ENCODE measurements around the gene ERC2. TPM values are rescaled to one million over a fixed set of nuclear protein-coding genes. Genes with fewer than 3 reads are reported as not detected.

Gene ERC2
- total RNA-seq, 1 donor from 2014 or later = 0.35 TPM

DNA sequence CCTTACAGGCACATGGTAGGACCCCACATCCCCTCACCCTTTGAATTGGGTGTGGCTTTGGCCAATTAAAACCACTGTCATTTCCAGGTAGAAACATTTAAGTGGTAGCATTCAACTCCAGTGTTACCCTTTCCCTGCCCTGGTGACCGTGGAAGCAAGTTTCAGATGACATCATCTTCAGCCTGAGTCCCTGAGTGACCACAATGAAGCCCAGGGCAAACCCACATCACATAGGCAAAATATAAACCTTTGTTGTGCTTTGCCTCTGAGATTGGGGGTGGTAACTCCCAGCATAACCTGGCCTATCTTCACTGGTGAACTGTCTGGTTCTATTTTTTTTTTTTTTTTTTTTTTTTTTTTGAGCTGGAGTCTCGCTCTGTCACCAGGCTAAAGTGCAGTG is 577.2 kb downstream of the ERC2 start:
- no peak for DNase-seq (ENCODE audit: extremely low spot score, unreplicated experiment)
- no peak for TF ChIP-seq CTCF (IDR thresholded peaks at IDR 0.05)

DNA sequence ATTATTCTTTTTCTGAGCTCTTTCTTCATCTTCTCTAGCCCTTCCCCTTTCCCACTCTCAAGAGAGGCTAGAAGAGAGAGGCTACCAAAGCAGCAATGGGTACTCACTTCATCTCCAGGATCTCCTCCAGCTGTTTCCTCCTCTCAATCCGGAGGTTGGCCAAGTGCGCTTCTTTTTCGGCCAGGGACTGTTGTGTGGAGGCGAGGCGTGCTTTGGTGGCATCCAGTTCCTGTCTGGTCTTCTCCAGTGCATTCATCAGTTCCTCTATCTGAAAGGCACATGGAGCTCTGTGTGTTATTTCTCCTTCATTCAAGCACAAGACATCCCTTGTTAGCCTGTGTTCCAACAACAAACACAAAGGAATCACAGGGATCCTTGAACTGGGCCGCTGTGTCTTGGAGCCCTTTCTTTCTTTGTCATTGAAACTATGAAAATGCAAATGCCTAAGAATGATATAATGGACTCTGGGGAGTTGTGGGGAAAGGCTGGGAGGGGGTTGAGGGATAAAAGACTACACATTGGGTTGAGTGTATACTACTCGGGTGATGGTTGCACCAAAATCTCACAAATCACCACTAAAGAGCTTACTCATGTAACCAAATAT is 579.9 kb downstream of the ERC2 start:
- Mint-ChIP-seq H3K4me3 (ENCODE audit: unreplicated experiment) (no peak overlapping the region), H3K36me3 (ENCODE audit: unreplicated experiment) (no peaks in the 10 kb centered on the region), H3K27me3 (ENCODE audit: unreplicated experiment) (no peaks in the 10 kb centered on the region), H3K9me3 (ENCODE audit: unreplicated experiment) (no peaks in the 10 kb centered on the region), H3K27ac (ENCODE audit: unreplicated experiment) (no peak overlapping the region), H3K4me1 (ENCODE audit: unreplicated experiment) (peaks cover 6% of the 10 kb centered on the region)
- DNase-seq (ENCODE audit: extremely low spot score, unreplicated experiment) = no peak
- TF ChIP-seq CTCF (IDR thresholded peaks at IDR 0.05) = no peak

More for the DNA sequence above, 577.2 kb downstream of the ERC2 start:
- Mint-ChIP-seq H3K4me3 (ENCODE audit: unreplicated experiment) (no peak overlapping the region), H3K27ac (ENCODE audit: unreplicated experiment) (no peak overlapping the region), H3K27me3 (ENCODE audit: unreplicated experiment) (peaks cover 2% of the 10 kb centered on the region), H3K4me1 (ENCODE audit: unreplicated experiment) (peaks cover 6% of the 10 kb centered on the region), H3K9me3 (ENCODE audit: unreplicated experiment) (no peaks in the 10 kb centered on the region), H3K36me3 (ENCODE audit: unreplicated experiment) (no peaks in the 10 kb centered on the region)

GRCh38 chr3:55885721-55886120 is 582.5 kb downstream of the ERC2 start:
- Mint-ChIP-seq H3K27me3 (ENCODE audit: unreplicated experiment) (no peaks in the 10 kb centered on the region), H3K9me3 (ENCODE audit: unreplicated experiment) (no peaks in the 10 kb centered on the region), H3K4me3 (ENCODE audit: unreplicated experiment) (no peak overlapping the region), H3K27ac (ENCODE audit: unreplicated experiment) (no peak overlapping the region), H3K4me1 (ENCODE audit: unreplicated experiment) (peaks cover 8% of the 10 kb centered on the region), H3K36me3 (ENCODE audit: unreplicated experiment) (no peaks in the 10 kb centered on the region)
- peak; percentile 15 for TF ChIP-seq CTCF (IDR thresholded peaks at IDR 0.05)
- DNase-seq (ENCODE audit: extremely low spot score, unreplicated experiment) = no peak

DNA sequence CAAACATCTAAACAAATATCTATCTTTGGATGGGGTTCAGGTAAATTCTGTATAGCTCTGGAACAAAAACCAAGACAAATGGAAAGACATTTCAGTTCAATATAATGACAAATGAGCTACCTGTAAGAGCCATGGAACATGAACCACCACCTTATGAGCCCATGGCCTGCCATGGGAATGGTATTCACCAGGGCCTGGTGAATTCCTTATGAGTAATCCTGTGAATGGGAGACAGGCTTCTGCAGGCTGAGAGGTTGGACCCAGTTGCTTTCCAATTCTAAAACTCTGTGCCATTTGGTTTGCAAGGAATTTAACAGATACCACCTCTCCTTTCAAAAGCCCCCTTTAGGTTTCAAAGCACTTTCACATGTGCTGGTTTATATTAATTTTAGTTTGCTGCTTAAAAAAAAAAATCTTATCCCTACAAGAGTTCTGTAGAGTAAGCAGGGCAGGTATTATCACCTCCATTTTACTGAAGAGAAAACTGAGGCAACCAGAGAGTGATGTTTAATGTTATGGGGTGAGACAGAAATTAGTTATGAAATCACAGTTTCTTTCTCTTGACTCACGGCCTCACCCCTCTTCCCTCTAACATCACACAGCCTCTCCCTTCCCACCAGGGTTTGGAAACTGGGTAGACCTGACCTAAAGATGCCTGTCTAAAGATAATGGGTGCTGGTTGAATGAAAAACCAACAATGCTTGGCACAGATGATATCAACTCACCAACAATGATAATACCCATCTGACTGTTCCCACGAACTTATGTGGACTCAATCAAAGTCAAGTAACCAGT is 583.6 kb downstream of the ERC2 start:
- no peak overlapping the region for H3K4me3 Mint-ChIP-seq (ENCODE audit: unreplicated experiment)
- TF ChIP-seq CTCF (IDR thresholded peaks at IDR 0.05) = no peak
- peaks cover 13% of the 10 kb centered on the region for H3K4me1 Mint-ChIP-seq (ENCODE audit: unreplicated experiment)
- H3K9me3 Mint-ChIP-seq (ENCODE audit: unreplicated experiment) = no peaks in the 10 kb centered on the region
- no peaks in the 10 kb centered on the region for H3K36me3 Mint-ChIP-seq (ENCODE audit: unreplicated experiment)
- no peak for DNase-seq (ENCODE audit: extremely low spot score, unreplicated experiment)
- H3K27ac Mint-ChIP-seq (ENCODE audit: unreplicated experiment) = no peak overlapping the region
- no peaks in the 10 kb centered on the region for H3K27me3 Mint-ChIP-seq (ENCODE audit: unreplicated experiment)

DNA sequence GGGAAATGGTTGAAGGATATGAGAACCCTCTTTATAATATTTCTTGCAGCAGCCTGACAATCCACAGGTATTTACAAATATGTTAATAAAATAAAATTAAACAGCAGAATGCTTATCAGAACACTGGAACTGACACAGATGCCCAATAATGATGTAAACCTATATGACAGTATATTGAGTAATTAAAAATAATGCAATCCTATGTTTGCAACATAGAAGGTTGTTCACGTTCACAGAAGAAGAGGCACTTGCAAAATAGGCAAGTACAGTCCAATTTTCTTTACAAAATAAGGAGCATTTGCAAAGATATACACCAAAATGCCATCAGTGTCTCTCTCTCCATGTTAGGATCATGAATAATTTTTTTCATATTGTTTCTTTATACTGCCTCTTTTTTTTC is 584.2 kb downstream of the ERC2 start:
- no peak overlapping the region for H3K4me3 Mint-ChIP-seq (ENCODE audit: unreplicated experiment)
- H3K9me3 Mint-ChIP-seq (ENCODE audit: unreplicated experiment) = no peaks in the 10 kb centered on the region
- no peaks in the 10 kb centered on the region for H3K27me3 Mint-ChIP-seq (ENCODE audit: unreplicated experiment)
- no peaks in the 10 kb centered on the region for H3K36me3 Mint-ChIP-seq (ENCODE audit: unreplicated experiment)
- H3K27ac Mint-ChIP-seq (ENCODE audit: unreplicated experiment) = no peak overlapping the region
- TF ChIP-seq CTCF (IDR thresholded peaks at IDR 0.05) = no peak
- DNase-seq (ENCODE audit: extremely low spot score, unreplicated experiment) = no peak
- peaks cover 16% of the 10 kb centered on the region for H3K4me1 Mint-ChIP-seq (ENCODE audit: unreplicated experiment)
